HL-60 (cell line): Measurements from ENCODE around the gene PPFIBP2.

Experiments used
- CTCF ChIP-seq: IDR thresholded peaks from one replicate; pipeline ENCODE4 v1.5.1; 2011; ENCODE audit warnings: low read length, control low read depth, inconsistent platforms; ENCODE audit not compliant: insufficient read depth
- GABPA ChIP-seq: IDR thresholded peaks from 2 replicates; pipeline ENCODE4 v1.6.1; 2012; ENCODE audit warnings: low read depth
- POLR2AphosphoS5 ChIP-seq: IDR thresholded peaks from 2 replicates; pipeline ENCODE4 v1.6.1; 2012; ENCODE audit warnings: low read depth
- REST ChIP-seq: IDR thresholded peaks from 2 replicates; pipeline ENCODE4 v1.6.1; 2012; ENCODE audit warnings: low read depth; ENCODE audit not compliant: insufficient replicate concordance
- SPI1 ChIP-seq: IDR thresholded peaks from 2 replicates; pipeline ENCODE4 v1.6.1; 2012; ENCODE audit warnings: low read depth, mild to moderate bottlenecking, borderline replicate concordance

- no peak for TF ChIP-seq POLR2AphosphoS5
- no peak for TF ChIP-seq CTCF
- TF ChIP-seq GABPA = no peak
- no peak for TF ChIP-seq REST
- no peak for TF ChIP-seq SPI1
Measured at GRCh38 chr11:7525424-7525823, 11.6 kb downstream of the PPFIBP2 start.
